ENCODE measurements around the gene TAB2. TPM values are rescaled to one million over a fixed set of nuclear protein-coding genes. Genes with fewer than 3 reads are reported as not detected.

The TAB2 gene
- total and polyA plus RNA-seq, 2 of the 8 experiments (the other 6 are each of a cell fraction or from before 2014, with no cell fraction given), result 40.4 to 63.0 TPM

DNA sequence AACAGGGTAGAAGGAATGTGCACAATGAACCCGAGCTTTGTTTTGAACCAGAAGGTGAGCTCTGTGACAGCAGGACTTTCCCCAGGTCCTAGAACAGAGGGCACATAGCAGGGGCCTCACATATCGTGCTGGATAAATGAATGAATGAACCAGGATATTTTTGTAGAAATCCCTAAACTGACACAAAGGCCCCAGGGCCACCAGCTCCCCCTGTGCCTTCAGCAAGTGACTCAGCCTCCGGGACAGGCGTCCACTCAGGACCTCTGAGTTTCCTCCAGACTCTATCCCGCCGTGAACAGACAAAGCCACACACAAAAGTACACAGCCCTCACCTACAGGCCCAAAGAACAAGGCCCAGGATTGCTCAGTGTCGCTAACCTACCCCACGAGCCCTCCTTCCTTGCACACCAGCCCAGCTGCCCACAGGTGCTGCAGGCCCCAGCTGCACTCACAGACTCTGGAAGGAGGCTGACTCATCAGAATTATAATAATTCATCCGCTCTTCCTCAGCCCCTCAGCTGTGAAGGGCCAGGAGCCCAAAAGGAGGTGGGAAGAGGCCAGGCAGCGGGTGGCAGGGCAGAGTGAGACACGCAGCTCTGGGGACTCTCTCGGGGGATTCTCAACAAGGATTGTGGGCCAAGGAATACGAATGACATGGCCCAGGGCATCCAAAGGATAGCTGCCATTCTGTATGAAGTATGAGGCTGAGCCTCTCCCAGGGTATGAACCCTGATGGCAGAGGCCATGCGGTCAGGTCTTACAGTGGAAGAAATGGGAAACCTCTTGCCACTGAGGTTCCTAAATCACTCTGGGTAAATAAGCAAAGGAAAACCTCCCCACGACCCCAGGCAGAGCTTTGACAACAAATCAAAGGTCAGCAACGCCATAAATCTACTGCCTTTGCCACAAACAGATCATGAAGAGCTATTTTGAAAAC, 123.5 kb downstream of the TAB2 start:
- H3K4me1 ChIP-seq (replicated peaks in 1 of 4; ENCODE audit: control insufficient read depth in 3 of 4, insufficient read depth in 4 of 4, low read length in 3 of 4), result no peaks in the 10 kb centered on the region
- H4K8ac ChIP-seq (ENCODE audit: extremely low read depth, insufficient read depth, low read length), result no peak overlapping the region
- FAIRE-seq (no peak), DNase-seq (ENCODE audit: low read depth in 1 of 2, low spot score in 2 of 2) (no peak)
- H3K79me1 ChIP-seq (ENCODE audit: low read depth, low read length), result no peaks in the 10 kb centered on the region
- H2BK5ac ChIP-seq (ENCODE audit: low read depth, low read length), result no peak overlapping the region
- no peak overlapping the region for H4K5ac ChIP-seq (ENCODE audit: insufficient read length, low read depth, low read length)
- H3K9ac ChIP-seq (replicated peaks in 1 of 4; ENCODE audit: extremely low read depth in 1 of 4, low read depth in 3 of 4, low read length in 3 of 4), result no peak overlapping the region
- H2BK20ac ChIP-seq (ENCODE audit: low read length), result peak overlapping the region; percentile 43; the same call in 1 of the 2 replicates
- H3K79me2 ChIP-seq (ENCODE audit: control insufficient read depth in 1 of 2, insufficient read depth in 2 of 2, low read length in 2 of 2), result no peaks in the 10 kb centered on the region
- WGBS, 2 experiments (ENCODE audit: extremely low coverage in 1 of 2, insufficient coverage in 1 of 2, insufficient read length in 1 of 2, insufficient replicate concordance in 2 of 2, low coverage in 1 of 2, low lambda C conversion rate in 2 of 2, missing lambda C conversion rate in 1 of 2), result 90% methylated on average over 16 of the region's 16 CpGs; no CpG with 5 or more reads in 1 of the 2 experiments
- no peak overlapping the region for H3K23ac ChIP-seq (ENCODE audit: insufficient read length)
- no peak overlapping the region for H3K14ac ChIP-seq (ENCODE audit: insufficient read length)
- H3K9me3 ChIP-seq (ENCODE audit: insufficient read depth in 2 of 2, low read depth in 1 of 2, low read length in 1 of 2), result no peaks in the 10 kb centered on the region; a peak in 2 of 4 replicates
- no peak overlapping the region for H3K56ac ChIP-seq (replicated peaks; ENCODE audit: insufficient read length, low read depth, low read length)
- ChIA-PET CTCF (ENCODE audit: partially characterized antibody) (interaction anchor here (0.9 to 2.8 kb wide), 6 partner anchors 9 to 359 kb away, joined by 3 to 13 read pairs (median 4); no protein-coding TSS in a partner anchor), POLR2A (ENCODE audit: partially characterized antibody) (interaction anchor here (2.5 kb wide), 1 partner anchor 10 kb away, joined by 7 read pairs; no protein-coding TSS in a partner anchor)
- no peak overlapping the region for H2AK5ac ChIP-seq (ENCODE audit: low read depth, low read length)
- no peak overlapping the region; the same call in 1 of the 2 replicates for H3K18ac ChIP-seq (ENCODE audit: extremely low read depth, low read length)
- H2AFZ ChIP-seq (ENCODE audit: low read length), result peak overlapping the region; percentile 25; the same call in 1 of the 2 replicates
- H2BK120ac ChIP-seq (replicated peaks; ENCODE audit: low read depth, low read length), result no peak overlapping the region
- no peak overlapping the region for H2BK12ac ChIP-seq (ENCODE audit: low read depth, low read length)
- no peak overlapping the region for H3K27ac ChIP-seq (ENCODE audit: low read depth, low read length)
- H3K4me3 ChIP-seq (ENCODE audit: extremely low read depth in 1 of 4, insufficient read depth in 2 of 4, low read depth in 3 of 4, low read length in 4 of 4), result no peak overlapping the region
- no peak overlapping the region for H4K91ac ChIP-seq (replicated peaks; ENCODE audit: insufficient read length, low read length)
- H2BK15ac ChIP-seq (ENCODE audit: low read length), result no peak overlapping the region
- TF ChIP-seq CTBP2 (IDR thresholded peaks at IDR 0.05; ENCODE audit: borderline replicate concordance, insufficient read depth, insufficient read length, low read length) (no peak), RNF2 (IDR thresholded peaks at IDR 0.05; ENCODE audit: borderline replicate concordance, low read depth, low read length, missing control alignments, poor library complexity, severe bottlenecking) (no peak), BACH1 (IDR thresholded peaks at IDR 0.05; ENCODE audit: low read length) (no peak), PHF8 (conservative IDR thresholded peaks at IDR 0.05; ENCODE audit: low read depth, low read length) (no peak), POU5F1 (IDR thresholded peaks at IDR 0.05; ENCODE audit: low read depth, low read length) (no peak)
- TF ChIP-seq, protein P1, sequence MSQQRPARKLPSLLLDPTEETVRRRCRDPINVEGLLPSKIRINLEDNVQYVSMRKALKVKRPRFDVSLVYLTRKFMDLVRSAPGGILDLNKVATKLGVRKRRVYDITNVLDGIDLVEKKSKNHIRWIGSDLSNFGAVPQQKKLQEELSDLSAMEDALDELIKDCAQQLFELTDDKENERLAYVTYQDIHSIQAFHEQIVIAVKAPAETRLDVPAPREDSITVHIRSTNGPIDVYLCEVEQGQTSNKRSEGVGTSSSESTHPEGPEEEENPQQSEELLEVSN (IDR thresholded peaks at IDR 0.05), result no peak
- H4K20me1 ChIP-seq (replicated peaks in 1 of 2; ENCODE audit: control insufficient read depth in 1 of 2, insufficient read depth in 2 of 2, low read length in 2 of 2), result no peaks in the 10 kb centered on the region
- no peak overlapping the region for H3K4ac ChIP-seq (replicated peaks; ENCODE audit: insufficient read length, low read depth, low read length)
- no peaks in the 10 kb centered on the region for H3K36me3 ChIP-seq (ENCODE audit: control insufficient read depth in 2 of 4, insufficient read depth in 4 of 4, low read length in 3 of 4)
- no peaks in the 10 kb centered on the region for H3K27me3 ChIP-seq (replicated peaks in 1 of 4; ENCODE audit: control insufficient read depth in 3 of 4, extremely low read depth in 1 of 4, insufficient read depth in 3 of 4, low read length in 3 of 4)
- H3K4me2 ChIP-seq (ENCODE audit: insufficient read depth in 1 of 2, low read depth in 2 of 2, low read length in 2 of 2), result no peak overlapping the region
- no peaks in the 10 kb centered on the region for H3K23me2 ChIP-seq (ENCODE audit: low read depth, low read length)
